ENCODE results near the gene C1QL3. TPM values are rescaled to one million over a fixed set of nuclear protein-coding genes. Genes with fewer than 3 reads are reported as not detected.

The C1QL3 gene
- total RNA-seq, 2 donors from 2014 or later: 0.38 TPM; not detected in 1

DNA sequence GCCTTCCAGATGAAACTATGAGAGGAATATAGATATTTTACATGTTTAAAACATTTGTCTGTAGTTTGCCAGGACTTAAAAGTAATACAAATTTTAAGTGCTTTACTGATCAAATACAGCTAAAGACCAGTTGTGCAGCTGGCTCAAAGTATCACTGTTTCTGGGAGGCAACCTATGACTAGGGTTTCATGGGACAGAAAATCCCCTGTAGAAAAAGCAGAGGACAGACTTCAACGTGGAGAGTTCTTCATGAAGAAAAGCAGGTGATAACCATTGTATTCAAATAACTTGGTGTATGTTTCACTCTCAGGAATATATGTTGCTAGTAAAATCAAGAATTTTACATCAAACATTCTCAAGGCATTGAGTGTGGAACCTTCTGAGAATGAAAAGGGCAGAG lies 43.9 kb downstream of the C1QL3 start:
- no peaks in the 10 kb centered on the region for H3K9me3 Mint-ChIP-seq
- no peak for ATAC-seq
- no peak for DNase-seq (ENCODE audit: low spot score)
- no peaks in the 10 kb centered on the region for H3K27me3 Mint-ChIP-seq
- H3K27ac Mint-ChIP-seq: no peak overlapping the region
- H3K4me3 Mint-ChIP-seq: no peak overlapping the region
- H3K4me1 Mint-ChIP-seq (ENCODE audit: low read depth in 2 of 2): peaks cover 2 to 5% of the 10 kb centered on the region in 2 donors
- no peaks in the 10 kb centered on the region for H3K36me3 Mint-ChIP-seq

DNA sequence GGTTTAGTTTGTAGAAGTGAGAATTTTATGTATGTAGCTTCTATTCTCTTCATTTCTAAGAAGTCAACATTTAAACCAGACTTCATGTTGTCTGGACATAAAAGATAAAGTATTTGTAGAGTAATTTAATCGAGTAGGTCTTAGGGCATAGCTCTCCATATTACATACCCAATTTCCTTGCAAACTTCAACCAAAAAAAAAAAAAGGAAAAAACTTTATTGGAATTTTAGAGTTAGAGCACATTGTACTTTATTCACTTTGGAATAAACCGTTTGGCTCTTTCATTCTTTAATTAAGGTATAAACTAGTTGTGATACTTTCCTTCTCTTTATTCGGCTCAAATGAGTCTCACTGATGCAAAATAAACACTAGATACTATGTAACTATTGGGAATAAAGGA lies 48.9 kb downstream of the C1QL3 start:
- no peak overlapping the region for H3K4me3 Mint-ChIP-seq
- ATAC-seq: no peak
- H3K4me1 Mint-ChIP-seq (ENCODE audit: low read depth in 2 of 2): peaks cover 16% of the 10 kb centered on the region in 2 donors
- H3K36me3 Mint-ChIP-seq: no peaks in the 10 kb centered on the region
- H3K9me3 Mint-ChIP-seq: no peaks in the 10 kb centered on the region
- DNase-seq (ENCODE audit: low spot score): no peak
- no peaks in the 10 kb centered on the region for H3K27me3 Mint-ChIP-seq
- no peak overlapping the region for H3K27ac Mint-ChIP-seq

DNA sequence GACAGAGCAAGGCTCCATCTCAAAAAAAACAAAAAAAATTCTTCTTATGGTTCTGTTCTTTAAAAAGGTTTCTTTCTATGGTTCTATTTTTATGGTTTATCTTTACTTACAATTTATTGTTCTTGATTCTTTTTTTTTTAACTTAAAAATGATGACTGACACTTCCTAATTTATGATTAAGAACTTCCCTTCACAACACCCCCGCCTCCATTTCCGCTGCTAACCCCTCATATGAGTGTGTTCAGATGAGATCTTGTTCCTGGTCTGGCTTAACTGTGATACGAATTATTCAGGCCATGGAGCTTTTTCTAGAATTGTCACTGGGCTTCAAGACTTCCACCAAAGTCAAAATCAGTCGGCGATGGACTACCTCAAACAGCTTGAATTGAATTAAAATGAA lies 50.9 kb downstream of the C1QL3 start:
- Mint-ChIP-seq H3K27ac (peak overlapping the region; percentile 78 to 94), H3K4me3 (peak overlapping the region; percentile 41), H3K9me3 (no peaks in the 10 kb centered on the region), H3K27me3 (no peaks in the 10 kb centered on the region), H3K36me3 (no peaks in the 10 kb centered on the region), H3K4me1 (ENCODE audit: low read depth in 2 of 2) (peaks cover 16% of the 10 kb centered on the region in 2 donors)
- DNase-seq (ENCODE audit: low spot score): peak; percentile 83
- peak; percentile 80 to 86 for ATAC-seq

GRCh38 chr10:16466001-16466400 lies 55.7 kb downstream of the C1QL3 start:
- H3K4me3 Mint-ChIP-seq: no peak overlapping the region
- H3K27me3 Mint-ChIP-seq: no peaks in the 10 kb centered on the region
- H3K9me3 Mint-ChIP-seq: no peaks in the 10 kb centered on the region
- ATAC-seq (no peak), DNase-seq (ENCODE audit: low spot score) (no peak)
- H3K36me3 Mint-ChIP-seq: no peaks in the 10 kb centered on the region
- H3K27ac Mint-ChIP-seq: peak overlapping the region in 1 of 2 donors; percentile 54
- H3K4me1 Mint-ChIP-seq (ENCODE audit: low read depth in 2 of 2): peaks cover 14 to 15% of the 10 kb centered on the region in 2 donors

Other genes with a start within 250 kb of the C1QL3 start
- 10 to 100 TPM; 15.9 to 18.5 TPM for gene PTER, start 84.9 kb downstream of the C1QL3 start, total RNA-seq

All from natural killer cell treated with Interleukin-12 subunit alpha and Interleukin-12 subunit beta and Interleukin-15 and Interleukin-18, amount 100 ng/mL, for 72 hours (primary cell).